Measurements from ENCODE around the gene OLA1. TPM values are rescaled to one million over a fixed set of nuclear protein-coding genes. Genes with fewer than 3 reads are reported as not detected.

The OLA1 gene
- total RNA-seq, 1 donor from 2014 or later = 36.1 TPM

- DNase-seq (ENCODE audit: extremely low spot score in 2 of 2) = no peak
- Histone ChIP-seq H3K27me3 (no peaks in the 10 kb centered on the region), H3K27ac (no peak overlapping the region), H3K9me3 (no peaks in the 10 kb centered on the region), H3K4me1 (no peaks in the 10 kb centered on the region), H3K36me3 (no peaks in the 10 kb centered on the region), H3K4me3 (no peak overlapping the region)
- TF ChIP-seq POLR2A (IDR thresholded peaks at IDR 0.05) (no peak), POLR2AphosphoS5 (IDR thresholded peaks at IDR 0.05; ENCODE audit: insufficient read depth in 1 of 2, low read depth in 1 of 2) (no peak), CTCF (IDR thresholded peaks at IDR 0.05) (no peak)
- intact Hi-C loops (cut with DNase I) = no loop called here
These were observed 126.7 kb downstream of the OLA1 start for GRCh38 chr2:174121612-174122011.

GRCh38 chr2:174121175-174121574 is 127.2 kb downstream of the OLA1 start:
- intact Hi-C loops (cut with DNase I) = no loop called here
- TF ChIP-seq POLR2A (IDR thresholded peaks at IDR 0.05) (no peak), CTCF (IDR thresholded peaks at IDR 0.05) (no peak), POLR2AphosphoS5 (IDR thresholded peaks at IDR 0.05; ENCODE audit: insufficient read depth in 1 of 2, low read depth in 1 of 2) (no peak)
- Histone ChIP-seq H3K4me3 (no peak overlapping the region), H3K36me3 (no peaks in the 10 kb centered on the region), H3K9me3 (no peaks in the 10 kb centered on the region), H3K27me3 (no peaks in the 10 kb centered on the region), H3K27ac (no peak overlapping the region), H3K4me1 (no peaks in the 10 kb centered on the region)
- DNase-seq (ENCODE audit: extremely low spot score in 2 of 2) = no peak

GRCh38 chr2:174120346-174120745 is 128.0 kb downstream of the OLA1 start:
- no peaks in the 10 kb centered on the region for H3K4me1 ChIP-seq
- no peak overlapping the region for H3K27ac ChIP-seq
- DNase-seq (ENCODE audit: extremely low spot score in 2 of 2) = no peak
- intact Hi-C loops (cut with DNase I) = no loop called here
- no peaks in the 10 kb centered on the region for H3K36me3 ChIP-seq
- TF ChIP-seq POLR2A (IDR thresholded peaks at IDR 0.05) (no peak), CTCF (IDR thresholded peaks at IDR 0.05) (no peak), POLR2AphosphoS5 (IDR thresholded peaks at IDR 0.05; ENCODE audit: insufficient read depth in 1 of 2, low read depth in 1 of 2) (no peak)
- no peaks in the 10 kb centered on the region for H3K27me3 ChIP-seq
- H3K9me3 ChIP-seq = no peaks in the 10 kb centered on the region
- no peak overlapping the region for H3K4me3 ChIP-seq

- no peak overlapping the region for H3K4me3 ChIP-seq
- intact Hi-C loops (cut with DNase I) = no loop called here
- H3K9me3 ChIP-seq = no peaks in the 10 kb centered on the region
- no peaks in the 10 kb centered on the region for H3K4me1 ChIP-seq
- no peak overlapping the region for H3K27ac ChIP-seq
- DNase-seq (ENCODE audit: extremely low spot score in 2 of 2) = no peak
- TF ChIP-seq POLR2A (IDR thresholded peaks at IDR 0.05) = no peak
- no peak for TF ChIP-seq CTCF (IDR thresholded peaks at IDR 0.05)
- no peak for TF ChIP-seq POLR2AphosphoS5 (IDR thresholded peaks at IDR 0.05; ENCODE audit: insufficient read depth in 1 of 2, low read depth in 1 of 2)
- H3K36me3 ChIP-seq = no peaks in the 10 kb centered on the region
- H3K27me3 ChIP-seq = no peaks in the 10 kb centered on the region
These were observed 130.1 kb downstream of the OLA1 start for GRCh38 chr2:174117951-174118930.

GRCh38 chr2:174112073-174112472 is 136.3 kb downstream of the OLA1 start:
- intact Hi-C loops (cut with DNase I) = no loop called here
- TF ChIP-seq POLR2AphosphoS5 (IDR thresholded peaks at IDR 0.05; ENCODE audit: insufficient read depth in 1 of 2, low read depth in 1 of 2) = no peak
- no peak for TF ChIP-seq POLR2A (IDR thresholded peaks at IDR 0.05)
- no peak for TF ChIP-seq CTCF (IDR thresholded peaks at IDR 0.05)
- no peak overlapping the region for H3K4me3 ChIP-seq
- H3K27me3 ChIP-seq = no peaks in the 10 kb centered on the region
- H3K4me1 ChIP-seq = no peaks in the 10 kb centered on the region
- H3K9me3 ChIP-seq = no peaks in the 10 kb centered on the region
- H3K36me3 ChIP-seq = no peaks in the 10 kb centered on the region
- no peak for DNase-seq (ENCODE audit: extremely low spot score in 2 of 2)
- H3K27ac ChIP-seq = no peak overlapping the region
